DMS114 treated with DMSO at 0.1 percent for 48 hours (cell line): Measurements from ENCODE around the gene GBF1.
"Not testable (repeated sequence)": the region's sequence is repeated elsewhere in the genome, so short reads cannot be mapped to it uniquely, and the experiment has no call there.

Experiments used
- DNase-seq: peaks from one replicate; lab custom pipeline; 2025; ENCODE audit not compliant: unreplicated experiment; lab: John Stamatoyannopoulos, UW

Gene GBF1, protein sequence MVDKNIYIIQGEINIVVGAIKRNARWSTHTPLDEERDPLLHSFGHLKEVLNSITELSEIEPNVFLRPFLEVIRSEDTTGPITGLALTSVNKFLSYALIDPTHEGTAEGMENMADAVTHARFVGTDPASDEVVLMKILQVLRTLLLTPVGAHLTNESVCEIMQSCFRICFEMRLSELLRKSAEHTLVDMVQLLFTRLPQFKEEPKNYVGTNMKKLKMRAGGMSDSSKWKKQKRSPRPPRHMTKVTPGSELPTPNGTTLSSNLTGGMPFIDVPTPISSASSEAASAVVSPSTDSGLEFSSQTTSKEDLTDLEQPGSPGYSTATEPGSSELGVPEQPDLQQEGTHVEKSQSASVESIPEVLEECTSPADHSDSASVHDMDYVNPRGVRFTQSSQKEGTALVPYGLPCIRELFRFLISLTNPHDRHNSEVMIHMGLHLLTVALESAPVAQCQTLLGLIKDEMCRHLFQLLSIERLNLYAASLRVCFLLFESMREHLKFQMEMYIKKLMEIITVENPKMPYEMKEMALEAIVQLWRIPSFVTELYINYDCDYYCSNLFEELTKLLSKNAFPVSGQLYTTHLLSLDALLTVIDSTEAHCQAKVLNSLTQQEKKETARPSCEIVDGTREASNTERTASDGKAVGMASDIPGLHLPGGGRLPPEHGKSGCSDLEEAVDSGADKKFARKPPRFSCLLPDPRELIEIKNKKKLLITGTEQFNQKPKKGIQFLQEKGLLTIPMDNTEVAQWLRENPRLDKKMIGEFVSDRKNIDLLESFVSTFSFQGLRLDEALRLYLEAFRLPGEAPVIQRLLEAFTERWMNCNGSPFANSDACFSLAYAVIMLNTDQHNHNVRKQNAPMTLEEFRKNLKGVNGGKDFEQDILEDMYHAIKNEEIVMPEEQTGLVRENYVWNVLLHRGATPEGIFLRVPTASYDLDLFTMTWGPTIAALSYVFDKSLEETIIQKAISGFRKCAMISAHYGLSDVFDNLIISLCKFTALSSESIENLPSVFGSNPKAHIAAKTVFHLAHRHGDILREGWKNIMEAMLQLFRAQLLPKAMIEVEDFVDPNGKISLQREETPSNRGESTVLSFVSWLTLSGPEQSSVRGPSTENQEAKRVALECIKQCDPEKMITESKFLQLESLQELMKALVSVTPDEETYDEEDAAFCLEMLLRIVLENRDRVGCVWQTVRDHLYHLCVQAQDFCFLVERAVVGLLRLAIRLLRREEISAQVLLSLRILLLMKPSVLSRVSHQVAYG (N-terminal part only)

DNA sequence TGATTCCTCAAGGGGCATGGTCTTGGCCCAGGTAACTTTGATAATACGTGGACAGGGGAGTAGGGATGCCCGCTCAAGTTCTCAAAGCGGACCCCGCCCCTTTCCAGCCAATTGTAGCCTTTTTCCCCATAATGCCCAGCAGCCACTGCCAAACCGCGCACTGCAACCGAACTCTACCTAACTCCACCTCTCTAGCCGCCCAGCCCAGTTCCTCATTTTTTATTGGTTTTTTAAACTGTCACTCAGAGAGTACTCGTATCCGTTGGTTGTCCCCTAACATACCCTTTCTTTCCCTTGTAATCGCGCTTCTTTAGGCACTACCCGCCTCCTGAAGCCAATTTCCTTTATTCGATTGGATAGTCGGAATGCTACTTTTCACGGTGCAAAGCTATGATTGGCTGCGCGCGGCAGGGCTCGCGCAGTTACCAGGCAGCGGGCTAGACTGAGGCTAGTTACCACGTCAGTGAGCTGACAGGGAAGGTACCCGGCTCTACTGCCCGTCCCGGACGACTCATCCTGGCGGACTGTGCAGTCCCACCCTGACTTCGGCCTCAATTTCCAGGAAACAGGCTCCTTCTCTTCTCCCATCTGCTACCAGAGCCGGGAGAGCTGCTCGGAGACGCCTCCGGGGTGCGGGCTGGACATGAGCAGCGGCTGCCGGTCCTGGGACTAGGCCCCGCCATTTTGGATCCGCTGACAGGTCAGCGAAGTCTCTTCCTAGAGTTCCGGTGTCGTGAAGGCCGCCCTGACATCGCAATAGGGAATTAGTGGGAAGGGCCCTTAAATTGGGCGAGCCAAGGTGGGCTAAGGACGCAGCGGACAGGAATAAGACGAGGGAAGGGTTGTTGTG is at the start of gene GBF1:
Gene GBF1 (plus strand): TSS at position 451 of the 850 bp plus-strand sequence. CDS start 13,407 bp downstream, outside the sequence.
- DNase-seq, result peak; percentile 100

DNA sequence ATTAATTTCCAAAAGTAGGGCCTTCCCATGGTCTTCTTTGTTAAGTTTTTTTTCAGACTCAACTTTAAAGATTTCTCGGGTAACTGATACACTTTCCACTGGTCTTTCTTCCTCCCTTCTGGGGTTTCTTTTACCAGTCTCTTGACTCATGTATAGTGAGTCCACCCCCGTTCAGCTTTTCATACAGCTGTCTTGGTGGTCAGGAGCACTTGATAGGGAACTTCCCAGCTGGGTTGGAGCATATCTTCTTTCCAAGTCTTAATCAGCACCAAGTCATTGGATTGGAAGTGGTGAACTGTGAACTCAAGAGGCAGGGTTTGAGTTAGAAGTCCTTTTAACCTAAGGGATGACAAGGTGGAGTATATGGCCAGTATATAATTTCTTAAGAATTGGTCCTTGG is 48.4 kb upstream of the GBF1 start:
- DNase-seq, result no peak

DNA sequence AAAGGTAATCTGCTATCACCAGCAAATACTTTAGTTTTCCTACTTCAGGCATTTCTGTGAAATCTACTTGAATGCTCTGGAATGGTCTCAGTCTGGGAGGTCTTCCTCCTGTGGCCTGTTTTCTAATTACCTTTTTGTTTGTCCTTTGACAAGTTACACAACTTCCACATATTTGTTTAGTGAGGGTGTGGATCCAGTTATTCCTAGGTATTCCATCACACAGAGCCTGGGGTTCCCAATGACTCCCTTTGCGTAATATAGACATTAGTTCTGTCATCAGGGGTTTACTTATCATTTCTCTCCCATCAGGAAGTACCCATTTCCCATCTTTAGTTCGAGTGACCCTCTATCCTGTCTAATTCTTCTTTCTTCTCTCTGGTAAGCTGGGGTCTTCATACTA is 47.3 kb upstream of the GBF1 start:
- no peak for DNase-seq

DNA sequence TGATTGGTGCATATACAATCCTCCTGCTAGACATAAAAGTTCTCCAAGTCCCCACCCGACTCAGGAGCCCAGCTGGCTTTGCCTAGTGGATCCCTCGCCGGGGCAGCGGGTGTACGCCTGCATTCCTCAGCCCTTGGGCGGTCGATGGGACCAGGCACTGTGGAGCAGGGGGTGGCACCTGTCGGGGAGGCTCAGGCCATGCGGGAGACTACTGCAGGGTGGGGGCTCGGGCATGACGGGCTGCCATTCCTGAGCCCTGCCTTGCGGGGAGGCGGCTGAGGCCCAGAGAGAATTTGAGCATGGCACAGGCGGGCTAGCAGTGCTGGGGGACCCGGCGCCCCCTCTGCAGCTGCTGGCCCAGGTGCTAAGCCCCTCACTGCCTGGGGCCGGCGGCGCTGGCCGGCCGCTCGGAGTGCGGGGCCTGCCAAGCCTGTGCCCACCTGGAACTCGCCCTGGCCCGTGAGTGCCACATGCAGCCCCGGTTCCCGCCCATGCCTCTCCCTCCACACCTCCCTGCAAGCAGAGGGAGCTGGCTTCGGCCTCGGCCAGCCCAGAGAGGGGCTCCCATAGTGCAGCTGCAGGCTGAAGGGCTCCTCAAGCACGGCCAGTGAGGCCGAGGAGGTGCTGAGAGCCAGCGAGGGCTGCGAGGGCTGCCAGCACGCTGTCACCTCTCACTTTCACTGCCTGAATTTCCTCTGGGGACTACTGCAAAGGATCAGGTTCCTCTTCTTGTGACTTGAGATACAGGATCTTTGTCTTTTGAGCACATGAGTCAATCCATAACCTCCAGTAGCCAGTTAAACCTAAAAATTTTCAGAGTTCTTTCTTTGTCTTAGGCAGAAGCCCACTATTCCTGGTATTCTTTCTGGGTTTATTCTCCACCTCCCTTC is 44.3 kb upstream of the GBF1 start:
- no peak for DNase-seq

DNA sequence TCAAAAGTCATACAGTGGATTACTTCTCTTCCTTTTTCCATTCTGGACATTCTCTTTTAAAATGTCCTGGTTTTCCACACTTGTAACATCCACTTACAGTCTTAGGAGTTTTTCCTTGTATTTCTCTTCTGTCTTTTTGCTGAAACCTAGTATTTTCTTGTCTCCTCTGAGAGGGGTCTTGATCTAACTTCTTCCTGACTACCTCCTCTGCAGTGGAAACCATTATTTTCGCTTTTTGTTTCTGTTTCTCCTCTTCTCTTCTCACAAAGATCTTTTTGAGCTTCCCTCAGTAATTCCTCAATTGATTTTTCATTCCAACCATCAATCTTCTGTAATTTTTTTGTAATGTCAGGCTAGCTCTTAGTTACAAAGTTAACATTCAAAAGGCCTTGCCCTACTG is 42.9 kb upstream of the GBF1 start:
- DNase-seq, result no peak

DNA sequence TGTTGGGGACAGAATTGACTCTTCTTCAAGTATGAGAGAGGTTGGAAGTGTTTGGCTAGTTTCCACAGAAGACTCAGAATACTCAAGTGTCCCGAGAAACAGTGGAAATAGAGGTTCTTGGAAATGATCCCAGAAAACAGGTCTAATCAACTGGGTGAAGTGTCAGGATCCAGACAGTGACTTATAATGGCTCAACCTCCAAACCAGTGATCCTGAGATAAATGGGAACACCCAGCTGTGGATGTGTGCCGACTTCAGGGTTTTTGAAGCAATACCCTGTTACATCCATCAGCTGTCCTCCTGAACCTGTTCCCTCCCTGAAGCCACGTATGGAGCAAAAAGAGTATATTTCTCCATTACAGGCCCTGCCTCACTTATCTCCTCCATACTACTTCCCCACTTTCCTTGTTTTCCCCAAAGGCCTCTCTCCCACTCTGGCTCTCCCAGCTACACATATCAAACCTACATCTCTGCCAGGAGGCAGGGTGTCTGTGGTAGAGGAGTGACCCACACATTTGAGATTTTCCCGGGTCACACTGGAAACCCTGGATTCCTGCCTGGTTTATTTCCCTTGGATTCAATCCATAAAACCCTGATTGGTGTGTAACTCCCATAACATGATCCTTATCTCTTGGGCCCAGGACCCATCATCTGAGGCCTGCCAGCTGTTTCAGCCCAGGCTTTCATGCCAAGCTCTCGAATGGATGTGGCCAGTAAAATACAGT is 36.9 kb upstream of the GBF1 start:
- no peak for DNase-seq

DNA sequence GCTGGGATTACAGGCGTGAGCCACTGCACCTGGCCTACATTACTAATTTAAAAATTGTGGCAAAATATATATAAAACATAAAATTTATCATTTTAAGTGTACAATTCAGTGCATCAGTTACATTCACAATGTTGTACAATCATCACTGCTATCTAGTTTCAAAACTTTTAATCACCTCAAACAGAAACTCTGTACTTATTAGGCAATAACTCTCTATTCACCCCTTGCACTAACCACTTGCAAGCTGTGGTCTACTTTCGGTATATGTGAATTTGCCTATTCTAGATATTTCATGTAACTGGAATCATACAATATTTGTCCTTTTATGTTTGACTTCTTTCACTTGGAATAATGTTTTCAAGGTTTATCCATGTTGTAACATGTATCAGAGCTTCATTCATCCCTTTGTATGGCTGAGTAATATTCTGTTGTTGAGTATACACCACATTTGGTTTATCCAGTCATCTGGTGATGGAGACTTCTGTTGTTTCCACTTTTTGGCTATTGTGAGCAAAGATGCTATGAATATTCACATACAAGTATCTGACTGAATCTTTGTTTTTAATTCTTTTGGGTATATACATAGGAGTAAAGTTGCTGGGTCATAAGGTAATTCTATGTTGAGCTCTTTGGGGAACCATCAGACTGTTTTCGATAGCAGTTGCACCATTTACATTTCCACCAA is 33.6 kb upstream of the GBF1 start:
- DNase-seq, result no peak

DNA sequence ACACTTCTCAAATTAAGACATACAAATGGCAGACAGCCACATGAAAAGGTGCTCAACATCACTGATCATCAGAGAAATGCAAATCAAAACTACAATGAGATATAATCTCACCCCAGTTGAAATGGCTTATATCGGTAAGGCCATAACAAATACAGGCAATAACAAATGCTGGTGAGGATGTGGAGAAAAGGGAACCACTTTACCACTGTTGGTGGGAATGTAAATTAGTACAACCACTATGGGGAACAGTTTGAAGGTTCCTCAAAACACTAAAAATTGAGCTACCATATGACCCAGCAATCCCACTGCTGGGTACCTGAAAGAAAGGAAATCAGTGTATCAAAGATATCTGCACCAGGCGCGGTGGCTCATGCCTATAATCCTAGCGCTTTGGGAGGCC is 31.7 kb upstream of the GBF1 start:
- DNase-seq, result not testable (repeated sequence)

DNA sequence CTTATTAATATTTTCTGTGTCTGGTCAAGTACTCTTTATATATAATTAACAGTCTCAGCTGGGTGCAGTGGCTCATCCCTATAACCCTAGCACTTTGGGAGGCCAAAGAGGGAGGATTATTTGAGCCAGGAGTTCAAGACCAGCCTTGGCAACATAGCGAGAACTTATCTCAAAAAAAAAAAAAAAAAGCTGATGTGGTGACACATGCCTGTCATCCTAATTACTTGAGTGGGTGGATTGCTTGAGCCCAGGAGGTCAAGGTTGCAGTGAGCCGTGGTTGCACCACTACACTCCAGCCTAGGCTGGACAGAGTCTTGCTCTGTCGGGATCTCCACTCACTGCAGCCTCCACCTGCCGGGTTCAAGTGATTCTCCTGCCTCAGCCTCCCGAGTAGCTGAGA is 26.0 kb upstream of the GBF1 start:
- no peak for DNase-seq

DNA sequence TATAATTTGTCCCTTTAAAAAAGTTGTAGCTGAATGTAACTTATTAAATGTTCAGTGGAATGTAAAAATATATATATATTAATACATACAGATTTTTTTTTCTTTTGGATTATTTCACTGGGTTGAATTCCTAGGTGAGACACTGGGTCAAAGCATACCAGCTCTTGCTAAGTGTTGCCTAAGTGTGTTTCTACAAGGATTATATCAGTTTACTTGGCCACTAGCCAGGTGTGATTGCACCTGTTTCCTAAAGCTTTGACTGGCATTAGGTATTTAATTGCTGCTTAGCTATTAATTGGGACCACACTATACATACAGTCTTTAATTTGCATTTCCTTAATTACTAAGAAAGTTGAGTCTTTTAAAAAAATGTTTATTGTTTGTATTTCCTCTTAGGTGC is 24.7 kb upstream of the GBF1 start:
- DNase-seq, result no peak

DNA sequence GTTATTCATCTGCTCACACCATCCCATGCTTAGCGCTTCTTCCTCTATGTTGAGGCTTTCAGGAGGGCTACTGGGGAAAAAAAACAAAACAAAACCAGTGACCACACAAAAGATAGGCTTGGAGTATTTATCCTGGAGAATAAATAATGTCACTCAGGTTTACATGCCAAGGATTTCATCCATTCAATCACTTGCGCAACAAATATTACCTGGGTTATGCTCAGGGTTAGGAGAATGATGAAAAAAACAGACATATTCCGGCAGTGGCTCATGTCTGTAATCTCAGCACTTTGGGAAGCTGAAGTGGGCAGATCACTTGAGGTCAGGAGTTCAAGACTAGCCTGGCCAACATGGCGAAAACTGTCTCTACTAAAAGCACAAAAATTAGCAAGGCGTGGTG is 22.5 kb upstream of the GBF1 start:
- no peak for DNase-seq

DNA sequence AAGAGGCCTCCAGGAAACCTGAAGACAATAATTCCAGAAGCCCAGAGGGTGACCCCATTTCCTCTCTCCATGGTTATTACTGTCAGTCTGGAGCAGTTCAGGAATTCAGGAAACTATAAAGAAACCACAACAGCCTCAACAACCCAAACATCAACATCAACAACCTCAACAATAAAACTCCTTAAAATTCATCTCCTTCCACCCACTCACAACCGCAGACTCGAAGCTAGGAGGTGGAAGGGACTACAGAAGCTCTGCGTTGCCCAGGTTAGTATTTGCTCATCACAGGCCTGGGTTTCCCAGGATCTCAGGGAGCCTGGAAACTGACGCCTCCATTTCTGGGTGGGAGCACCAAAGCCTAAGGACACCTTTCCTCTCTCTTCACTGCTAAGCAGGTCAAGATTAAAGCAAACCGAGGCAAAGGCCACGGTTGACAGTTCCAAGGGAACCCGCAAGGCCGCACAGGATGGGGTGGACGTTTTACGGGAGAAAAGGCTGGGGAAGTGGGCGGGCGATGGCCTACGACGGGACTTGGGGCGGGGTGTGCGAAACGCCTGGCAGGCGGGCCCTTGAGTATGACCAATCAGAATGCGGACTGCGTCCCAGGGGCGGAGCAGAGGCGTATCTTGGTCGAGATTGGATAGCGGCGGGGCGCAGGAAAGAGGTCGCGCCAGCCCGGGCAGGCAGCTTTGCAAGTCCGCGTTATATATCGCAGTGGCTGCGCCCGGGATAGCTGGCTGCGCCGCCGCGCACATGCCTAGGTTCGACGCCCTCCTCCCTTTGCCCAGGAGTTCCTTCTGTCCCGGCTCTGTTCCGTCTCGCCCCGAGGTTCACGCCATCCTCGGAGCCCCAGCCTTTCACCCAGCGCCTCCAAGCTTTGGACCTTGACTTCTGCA is 19.4 kb upstream of the GBF1 start, which contains the start of gene ELOVL3:
Gene ELOVL3 (plus strand): TSS at position 654 of the 896 bp plus-strand sequence. CDS start 250 bp downstream, outside the sequence.
- peak; percentile 95 for DNase-seq

DNA sequence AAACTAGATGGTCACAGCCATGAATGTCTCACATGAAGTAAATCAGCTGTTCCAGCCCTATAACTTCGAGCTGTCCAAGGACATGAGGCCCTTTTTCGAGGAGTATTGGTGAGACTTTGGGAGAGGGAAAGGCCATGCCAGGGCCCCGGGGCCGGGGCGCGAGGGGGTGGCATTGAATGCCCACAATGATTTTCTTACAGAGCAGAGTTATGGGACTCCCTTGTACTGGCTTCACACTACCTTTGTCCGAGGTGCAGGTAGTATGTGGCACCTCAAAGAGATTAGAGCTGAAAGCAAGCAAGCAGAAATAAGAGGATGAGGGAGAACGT is 18.8 kb upstream of the GBF1 start:
- no peak for DNase-seq

DNA sequence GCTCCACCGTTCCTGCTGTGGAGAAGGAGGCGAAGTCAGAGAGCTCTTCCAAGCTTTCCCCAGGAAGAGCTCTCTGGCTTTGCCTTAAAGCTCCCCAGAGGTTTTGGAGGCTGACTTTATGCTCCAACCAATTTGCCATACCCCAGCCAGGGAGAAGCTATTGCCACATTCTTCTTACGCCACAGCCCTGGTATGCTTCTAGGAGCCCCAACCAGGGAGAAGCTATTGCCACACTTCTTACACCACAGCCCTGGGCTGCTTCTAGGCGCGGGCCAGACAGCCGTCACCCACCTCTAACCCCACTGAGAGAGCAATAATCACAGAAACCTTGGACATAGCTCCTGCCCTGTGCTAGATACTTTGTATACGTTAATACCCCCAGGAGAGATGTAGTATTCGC is 18.3 kb upstream of the GBF1 start:
- no peak for DNase-seq

DNA sequence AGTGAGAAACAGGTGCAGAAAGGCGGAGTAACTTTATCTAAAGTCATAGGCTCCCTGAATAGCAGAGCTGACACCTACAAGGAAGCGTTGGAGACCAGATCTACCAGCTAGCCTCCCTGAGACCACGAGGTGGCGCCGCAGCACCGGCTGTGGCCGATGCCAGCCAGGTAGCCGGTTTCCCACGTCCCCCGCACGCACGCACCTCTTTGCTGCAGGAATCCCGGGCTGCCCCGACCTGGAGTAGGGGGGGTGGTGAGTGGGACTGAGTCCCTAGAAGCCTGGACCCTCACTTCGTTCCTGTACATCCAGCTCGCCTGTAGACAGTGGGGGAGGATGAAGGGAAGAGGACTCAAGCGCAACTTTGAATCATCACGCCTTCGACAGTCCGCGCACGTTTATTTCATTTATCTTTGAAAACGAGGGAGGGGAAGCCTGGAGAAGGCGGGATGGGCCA is 15.5 kb upstream of the GBF1 start:
- DNase-seq, result peak; percentile 55

DNA sequence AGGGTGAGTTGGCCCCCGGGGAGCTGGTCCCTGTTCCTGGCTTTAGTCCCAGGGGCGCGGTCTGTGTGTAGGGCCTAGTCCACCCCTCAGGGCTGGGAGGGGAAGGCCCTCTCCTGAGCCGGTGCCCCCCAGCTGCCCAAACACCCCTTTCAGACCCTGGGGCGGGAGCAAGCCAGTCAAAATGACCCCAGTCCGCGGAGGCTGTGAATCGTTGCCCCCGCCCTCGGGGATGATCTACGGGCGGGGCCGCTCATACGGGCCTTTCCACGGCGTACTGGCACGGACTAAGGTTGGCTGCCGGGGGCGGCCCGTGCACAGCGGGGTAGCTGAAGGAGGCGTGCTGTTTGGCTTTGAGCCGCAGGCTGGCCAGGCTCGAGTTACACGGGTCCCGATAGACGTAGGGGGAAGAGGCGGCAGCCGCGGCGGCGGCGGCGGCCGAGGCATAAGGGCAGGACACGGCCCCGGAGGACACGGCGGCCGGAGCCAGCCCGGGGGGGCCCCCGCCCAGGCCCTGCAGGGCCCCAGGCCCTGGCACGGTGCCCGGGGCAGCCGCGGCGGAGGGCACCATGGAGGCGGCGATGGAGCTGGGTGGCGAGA is 15.0 kb upstream of the GBF1 start:
- no peak for DNase-seq

DNA sequence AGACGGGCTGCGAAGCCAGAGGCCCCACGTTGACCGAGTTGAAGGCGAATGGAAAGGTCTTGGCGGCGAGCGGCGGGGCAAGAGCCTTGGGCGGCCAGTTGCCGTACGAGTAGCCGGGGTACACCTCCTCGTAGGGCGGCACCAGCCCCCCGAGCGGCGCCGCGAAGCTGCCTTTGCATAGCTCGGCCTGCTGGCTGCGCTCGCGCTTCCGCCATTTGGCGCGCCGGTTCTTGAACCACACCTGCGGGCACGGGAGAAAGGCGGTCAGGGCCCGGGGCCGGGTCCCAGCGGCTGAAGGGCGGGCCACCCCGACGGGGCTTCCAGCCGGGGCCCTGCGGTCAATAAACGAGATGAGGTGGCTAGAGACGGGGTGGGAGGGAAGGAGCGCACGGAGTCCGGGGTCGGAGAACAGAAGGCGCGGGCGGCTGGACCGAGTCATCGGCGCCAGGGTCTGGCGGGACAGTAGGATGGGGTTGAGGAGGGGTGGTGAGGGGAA is 14.4 kb upstream of the GBF1 start:
- DNase-seq, result no peak
